Measurements from ENCODE around the gene TTC27. TPM values are rescaled to one million over a fixed set of nuclear protein-coding genes. Genes with fewer than 3 reads are reported as not detected.
A peak's percentile ranks its signal among the peaks of the same experiment; 100 is the strongest.
"Not testable (repeated sequence)": the region's sequence is repeated elsewhere in the genome, so short reads cannot be mapped to it uniquely, and the experiment has no call there.

The TTC27 gene
- total RNA-seq, 1 donor from 2014 or later = 10.3 TPM

- Histone ChIP-seq H3K4me3 (no peak overlapping the region), H3K9me3 (no peaks in the 10 kb centered on the region), H3K36me3 (peaks cover 11% of the 10 kb centered on the region), H3K27me3 (no peaks in the 10 kb centered on the region), H3K4me1 (peaks cover 17% of the 10 kb centered on the region), H3K27ac (no peak overlapping the region)
- ATAC-seq (no peak), DNase-seq (no peak)
- TF ChIP-seq CTCF (IDR thresholded peaks at IDR 0.05) = no peak
- intact Hi-C loops (cut with DNase I) = no loop called here
Observed at GRCh38 chr2:32626639-32627221, 1.1 kb upstream of the TTC27 start.

GRCh38 chr2:32627441-32627813, 423 bp upstream of the TTC27 start:
- DNase-seq (no peak), ATAC-seq (peak; percentile 47)
- Histone ChIP-seq H3K36me3 (peaks cover 17% of the 10 kb centered on the region), H3K27me3 (no peaks in the 10 kb centered on the region), H3K27ac (peak overlapping the region; percentile 56), H3K4me3 (peak overlapping the region; percentile 86), H3K4me1 (peaks cover 17% of the 10 kb centered on the region), H3K9me3 (no peaks in the 10 kb centered on the region)
- peak; percentile 21 for TF ChIP-seq CTCF (IDR thresholded peaks at IDR 0.05)
- intact Hi-C loops (cut with DNase I) = no loop called here

- H3K27ac ChIP-seq = no peak overlapping the region
- no peaks in the 10 kb centered on the region for H3K27me3 ChIP-seq
- no peak overlapping the region for H3K4me3 ChIP-seq
- no peak for TF ChIP-seq CTCF (IDR thresholded peaks at IDR 0.05)
- no peaks in the 10 kb centered on the region for H3K9me3 ChIP-seq
- peaks cover 15% of the 10 kb centered on the region for H3K4me1 ChIP-seq
- DNase-seq (no peak), ATAC-seq (no peak)
- peaks cover 53% of the 10 kb centered on the region for H3K36me3 ChIP-seq
- intact Hi-C loops (cut with DNase I) = no loop called here
Observed at GRCh38 chr2:32632089-32632488, 4.2 kb downstream of the TTC27 start.

GRCh38 chr2:32633040-32633439, 5.2 kb downstream of the TTC27 start:
- Histone ChIP-seq H3K27ac (no peak overlapping the region), H3K36me3 (peaks cover 62% of the 10 kb centered on the region), H3K9me3 (no peaks in the 10 kb centered on the region), H3K27me3 (no peaks in the 10 kb centered on the region), H3K4me3 (no peak overlapping the region), H3K4me1 (peaks cover 10% of the 10 kb centered on the region)
- DNase-seq = no peak
- no peak for TF ChIP-seq CTCF (IDR thresholded peaks at IDR 0.05)
- intact Hi-C loops (cut with DNase I) = no loop called here
- no peak for ATAC-seq

GRCh38 chr2:32638548-32638947, 10.7 kb downstream of the TTC27 start:
- intact Hi-C loops (cut with DNase I); H3K4me3 ChIP-seq: not testable (repeated sequence)

GRCh38 chr2:32641180-32641579, 13.3 kb downstream of the TTC27 start:
- Histone ChIP-seq H3K36me3 (peaks cover 79% of the 10 kb centered on the region), H3K9me3 (no peaks in the 10 kb centered on the region), H3K27me3 (no peaks in the 10 kb centered on the region), H3K4me1 (no peaks in the 10 kb centered on the region), H3K4me3 (no peak overlapping the region), H3K27ac (no peak overlapping the region)
- ATAC-seq = no peak
- no peak for TF ChIP-seq CTCF (IDR thresholded peaks at IDR 0.05)
- intact Hi-C loops (cut with DNase I) = no loop called here
- DNase-seq = no peak

More at GRCh38 chr2:32638548-32638947, 10.7 kb downstream of the TTC27 start:
- not testable (repeated sequence) for H3K27me3 ChIP-seq, H3K27ac ChIP-seq, DNase-seq, H3K4me1 ChIP-seq, H3K9me3 ChIP-seq, ATAC-seq
- peaks cover 99% of the 10 kb centered on the region for H3K36me3 ChIP-seq
